K562 (cell line): ENCODE measurements around the gene TUBB1. TPM values are rescaled to one million over a fixed set of nuclear protein-coding genes. Genes with fewer than 3 reads are reported as not detected.

Experiments
- CCNT2 ChIP-seq: IDR thresholded peaks from 2 replicates; pipeline ENCODE4 v1.6.1; 2011; ENCODE audit warnings: borderline replicate concordance, low read depth, mild to moderate bottlenecking, moderate library complexity, mixed read lengths, low read length; ENCODE audit not compliant: insufficient read length; ENCODE audit errors: extremely low read depth
- NFYB ChIP-seq: IDR thresholded peaks from 2 replicates; pipeline ENCODE4 v1.6.1; 2011; ENCODE audit warnings: mild to moderate bottlenecking, moderate library complexity; ENCODE audit not compliant: insufficient read length; ENCODE audit errors: extremely low read depth
- PCBP2 ChIP-seq: fragments of 200-400 bp; formaldehyde crosslinking; IDR thresholded peaks from 2 replicates; pipeline ENCODE4 v1.6.1; 2018; ENCODE audit warnings: low read length, low read depth, mild to moderate bottlenecking, moderate library complexity; ENCODE audit not compliant: poor library complexity, severe bottlenecking
- PRPF4 ChIP-seq: fragments of 200-400 bp; formaldehyde crosslinking; IDR thresholded peaks from one replicate; pipeline ENCODE4 v1.6.1; 2017; ENCODE audit warnings: low read length, low read depth, mild to moderate bottlenecking; ENCODE audit not compliant: insufficient read depth, poor library complexity, severe bottlenecking
- RB1 ChIP-seq: fragments of 450-650 bp; IDR thresholded peaks from 2 replicates; pipeline ENCODE4 v1.6.1; 2017; ENCODE audit warnings: low read depth, mild to moderate bottlenecking
- RBM14 ChIP-seq: fragments of 200-400 bp; formaldehyde crosslinking; IDR thresholded peaks from 2 replicates; pipeline ENCODE4 v1.6.1; 2018; ENCODE audit warnings: low read depth, mild to moderate bottlenecking, low read length, moderate library complexity, borderline replicate concordance; ENCODE audit not compliant: insufficient read depth
- RFX7 ChIP-seq: fragments of 250-450 bp; sonication (Bioruptor Pico); IDR thresholded peaks from 2 replicates; pipeline ENCODE4 v1.5.1; 2021; ENCODE audit warnings: mild to moderate bottlenecking
- TRIM28 ChIP-seq: fragments of 450-650 bp; IDR thresholded peaks from 2 replicates; pipeline ENCODE4 v1.6.1; 2017
- ZBED1 ChIP-seq: IDR thresholded peaks from 2 replicates; pipeline ENCODE4 v1.6.1; 2014
- ZC3H8 ChIP-seq: fragments of 450-650 bp; IDR thresholded peaks from 2 replicates; pipeline ENCODE4 v1.6.1; 2017
- ZNF282 ChIP-seq: sonication (generic); formaldehyde crosslinking; IDR thresholded peaks from 2 replicates; pipeline ENCODE4 v1.8.1; 2023; ENCODE audit warnings: missing genetic modification reagents
- ZNF717 ChIP-seq: fragments of 250-450 bp; sonication (Bioruptor Pico); IDR thresholded peaks from 2 replicates; pipeline ENCODE4 v1.5.0; 2021
- ZNF764 ChIP-seq: fragments of 250-450 bp; sonication (Bioruptor Pico); IDR thresholded peaks from 2 replicates; pipeline ENCODE4 v1.4.0; 2020; ENCODE audit warnings: low read depth, mild to moderate bottlenecking, moderate library complexity
- ZNF830 ChIP-seq: fragments of 250-450 bp; sonication (Bioruptor Pico); IDR thresholded peaks from 2 replicates; pipeline ENCODE4 v1.5.0; 2021; ENCODE audit warnings: mild to moderate bottlenecking
- ZZZ3 ChIP-seq: fragments of 450-650 bp; IDR thresholded peaks from 2 replicates; pipeline ENCODE4 v1.6.1; 2016; ENCODE audit warnings: antibody characterized with exemption, mild to moderate bottlenecking, moderate library complexity
- polyA plus RNA-seq, 8 experiments: library from polyadenylated mRNA; depleted of rRNA in 4 of 8; stranded (reverse) in 5 of 8; unstranded in 3 of 8; fragments of >200 nt; fragmentation: Nextera tagmentation in 2 of 8; fragmentation: Illumina TruSeq in 1 of 8; extraction: Ambion mirVana in 2 of 8; extraction: Trizol in 1 of 8; gene quantifications; 2 replicates each; pipeline versions ENCODE4 v1.2.1 to v1.2.3, GENCODE V29; 2011 to 2014; ENCODE audit warnings: inconsistent platforms in 1 of 8, missing spikeins in 1 of 8
- total RNA-seq, 7 experiments: library from RNA; depleted of rRNA in 6 of 7; stranded (reverse); fragments of >200 nt in 6 of 7; fragmentation: Illumina TruSeq in 2 of 7; extraction: Trizol in 2 of 7; gene quantifications; 2 replicates each; pipeline versions ENCODE4 v1.2.1 to v1.2.3, GENCODE V29; 2011 to 2021; ENCODE audit warnings: low replicate concordance in 1 of 7
- TF ChIP-seq, protein P1 (sequence below): fragments of 450-650 bp; IDR thresholded peaks from one replicate; pipeline ENCODE4 v1.6.1; 2018; ENCODE audit warnings: mild to moderate bottlenecking, moderate library complexity; ENCODE audit not compliant: partially characterized antibody
- TF ChIP-seq, protein P2 (sequence below), 2 experiments: fragments of 450-650 bp in 1 of 2; IDR thresholded peaks; 2 replicates each; pipeline ENCODE4 v1.6.1; 2011 to 2017; ENCODE audit warnings: low read depth in 2 of 2, antibody characterized with exemption in 1 of 2, borderline replicate concordance in 1 of 2, low read length in 1 of 2, mild to moderate bottlenecking in 1 of 2, mixed read lengths in 1 of 2; ENCODE audit not compliant: control insufficient read depth in 1 of 2
- TF ChIP-seq, protein P3 (sequence below): fragments of 450-650 bp; formaldehyde crosslinking; IDR thresholded peaks from 2 replicates; pipeline ENCODE4 v1.4.0; 2020; ENCODE audit warnings: mild to moderate bottlenecking
- TF ChIP-seq, protein P4 (sequence below): fragments of 250-450 bp; sonication (Bioruptor Pico); IDR thresholded peaks from 2 replicates; pipeline ENCODE4 v1.8.0; 2022; ENCODE audit warnings: inconsistent platforms

The TUBB1 gene
- total and polyA plus RNA-seq, 9 of the 15 experiments (the other 6 are each of a cell fraction or from before 2014, with no cell fraction given): 1.5 to 3.9 (median 2.4) TPM

DNA sequence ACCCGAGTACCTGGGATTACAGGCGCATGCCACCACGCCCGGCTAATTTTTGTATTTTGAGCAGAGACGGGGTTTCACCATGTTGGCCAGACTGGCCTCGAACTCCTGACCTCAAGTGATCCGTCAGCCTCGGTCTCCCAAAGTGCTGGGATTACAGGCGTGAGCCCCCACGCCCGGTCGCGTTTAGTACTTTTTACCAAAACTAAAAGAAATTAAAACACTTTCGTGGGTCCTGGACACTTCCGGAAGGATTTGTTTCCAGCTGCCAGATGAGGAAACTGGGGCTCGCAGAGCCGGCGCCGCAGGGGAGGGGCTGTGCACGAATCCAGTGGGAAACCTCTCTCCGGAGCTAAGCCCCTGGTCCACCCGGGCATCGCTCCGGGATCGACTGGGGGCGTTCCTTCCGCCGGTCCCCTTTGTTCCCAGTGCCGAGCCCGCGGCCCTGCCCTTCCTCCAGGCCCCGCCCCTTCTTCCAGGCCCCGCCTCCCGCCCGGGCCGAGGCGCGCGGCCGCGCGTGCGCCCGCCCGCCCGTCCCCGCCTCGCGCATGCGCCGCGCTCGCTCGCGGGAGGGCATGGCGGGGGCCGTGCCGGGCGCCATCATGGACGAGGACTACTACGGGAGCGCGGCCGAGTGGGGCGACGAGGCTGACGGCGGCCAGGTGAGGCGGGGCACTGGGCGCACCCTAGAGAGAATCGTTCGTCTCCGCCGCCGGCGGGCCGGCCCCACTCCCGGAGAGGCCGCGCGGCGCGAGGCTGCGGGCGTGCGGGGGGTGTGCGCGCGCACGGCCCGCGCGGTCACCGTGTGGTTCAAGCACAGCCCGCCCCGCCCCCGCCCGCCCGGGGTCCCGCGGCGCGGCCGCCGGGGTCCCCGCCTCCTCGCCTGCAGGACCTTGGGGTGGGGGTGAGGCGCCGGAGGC, 38.3 kb upstream of the TUBB1 start, which contains the start of gene NELFCD (continued):
- TF ChIP-seq, protein P1, sequence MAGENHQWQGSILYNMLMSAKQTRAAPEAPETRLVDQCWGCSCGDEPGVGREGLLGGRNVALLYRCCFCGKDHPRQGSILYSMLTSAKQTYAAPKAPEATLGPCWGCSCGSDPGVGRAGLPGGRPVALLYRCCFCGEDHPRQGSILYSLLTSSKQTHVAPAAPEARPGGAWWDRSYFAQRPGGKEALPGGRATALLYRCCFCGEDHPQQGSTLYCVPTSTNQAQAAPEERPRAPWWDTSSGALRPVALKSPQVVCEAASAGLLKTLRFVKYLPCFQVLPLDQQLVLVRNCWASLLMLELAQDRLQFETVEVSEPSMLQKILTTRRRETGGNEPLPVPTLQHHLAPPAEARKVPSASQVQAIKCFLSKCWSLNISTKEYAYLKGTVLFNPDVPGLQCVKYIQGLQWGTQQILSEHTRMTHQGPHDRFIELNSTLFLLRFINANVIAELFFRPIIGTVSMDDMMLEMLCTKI: no peak
- TF ChIP-seq CCNT2 (peak; percentile 22), ZNF282 (CRISPR knock-in tag) (no peak), TRIM28 (no peak), ZNF764 (CRISPR knock-in tag) (no peak), ZZZ3 (no peak), PRPF4 (no peak), ZNF717 (no peak), RBM14 (no peak), RFX7 (no peak), ZC3H8 (no peak), ZNF830 (CRISPR knock-in tag) (no peak), RB1 (peak; percentile 91; the same call in 1 of the 2 replicates), NFYB (no peak), ZBED1 (no peak), PCBP2 (no peak)
- TF ChIP-seq, protein P2, sequence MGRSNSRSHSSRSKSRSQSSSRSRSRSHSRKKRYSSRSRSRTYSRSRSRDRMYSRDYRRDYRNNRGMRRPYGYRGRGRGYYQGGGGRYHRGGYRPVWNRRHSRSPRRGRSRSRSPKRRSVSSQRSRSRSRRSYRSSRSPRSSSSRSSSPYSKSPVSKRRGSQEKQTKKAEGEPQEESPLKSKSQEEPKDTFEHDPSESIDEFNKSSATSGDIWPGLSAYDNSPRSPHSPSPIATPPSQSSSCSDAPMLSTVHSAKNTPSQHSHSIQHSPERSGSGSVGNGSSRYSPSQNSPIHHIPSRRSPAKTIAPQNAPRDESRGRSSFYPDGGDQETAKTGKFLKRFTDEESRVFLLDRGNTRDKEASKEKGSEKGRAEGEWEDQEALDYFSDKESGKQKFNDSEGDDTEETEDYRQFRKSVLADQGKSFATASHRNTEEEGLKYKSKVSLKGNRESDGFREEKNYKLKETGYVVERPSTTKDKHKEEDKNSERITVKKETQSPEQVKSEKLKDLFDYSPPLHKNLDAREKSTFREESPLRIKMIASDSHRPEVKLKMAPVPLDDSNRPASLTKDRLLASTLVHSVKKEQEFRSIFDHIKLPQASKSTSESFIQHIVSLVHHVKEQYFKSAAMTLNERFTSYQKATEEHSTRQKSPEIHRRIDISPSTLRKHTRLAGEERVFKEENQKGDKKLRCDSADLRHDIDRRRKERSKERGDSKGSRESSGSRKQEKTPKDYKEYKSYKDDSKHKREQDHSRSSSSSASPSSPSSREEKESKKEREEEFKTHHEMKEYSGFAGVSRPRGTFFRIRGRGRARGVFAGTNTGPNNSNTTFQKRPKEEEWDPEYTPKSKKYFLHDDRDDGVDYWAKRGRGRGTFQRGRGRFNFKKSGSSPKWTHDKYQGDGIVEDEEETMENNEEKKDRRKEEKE (IDR thresholded peaks at IDR 0.05; ENCODE audit: borderline replicate concordance in 1 of 2, control insufficient read depth in 1 of 2, low read depth in 2 of 2, low read length in 1 of 2): no peak
- TF ChIP-seq, protein P3, sequence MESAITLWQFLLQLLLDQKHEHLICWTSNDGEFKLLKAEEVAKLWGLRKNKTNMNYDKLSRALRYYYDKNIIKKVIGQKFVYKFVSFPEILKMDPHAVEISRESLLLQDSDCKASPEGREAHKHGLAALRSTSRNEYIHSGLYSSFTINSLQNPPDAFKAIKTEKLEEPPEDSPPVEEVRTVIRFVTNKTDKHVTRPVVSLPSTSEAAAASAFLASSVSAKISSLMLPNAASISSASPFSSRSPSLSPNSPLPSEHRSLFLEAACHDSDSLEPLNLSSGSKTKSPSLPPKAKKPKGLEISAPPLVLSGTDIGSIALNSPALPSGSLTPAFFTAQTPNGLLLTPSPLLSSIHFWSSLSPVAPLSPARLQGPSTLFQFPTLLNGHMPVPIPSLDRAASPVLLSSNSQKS (CRISPR knock-in tag): no peak
- TF ChIP-seq, protein P4, sequence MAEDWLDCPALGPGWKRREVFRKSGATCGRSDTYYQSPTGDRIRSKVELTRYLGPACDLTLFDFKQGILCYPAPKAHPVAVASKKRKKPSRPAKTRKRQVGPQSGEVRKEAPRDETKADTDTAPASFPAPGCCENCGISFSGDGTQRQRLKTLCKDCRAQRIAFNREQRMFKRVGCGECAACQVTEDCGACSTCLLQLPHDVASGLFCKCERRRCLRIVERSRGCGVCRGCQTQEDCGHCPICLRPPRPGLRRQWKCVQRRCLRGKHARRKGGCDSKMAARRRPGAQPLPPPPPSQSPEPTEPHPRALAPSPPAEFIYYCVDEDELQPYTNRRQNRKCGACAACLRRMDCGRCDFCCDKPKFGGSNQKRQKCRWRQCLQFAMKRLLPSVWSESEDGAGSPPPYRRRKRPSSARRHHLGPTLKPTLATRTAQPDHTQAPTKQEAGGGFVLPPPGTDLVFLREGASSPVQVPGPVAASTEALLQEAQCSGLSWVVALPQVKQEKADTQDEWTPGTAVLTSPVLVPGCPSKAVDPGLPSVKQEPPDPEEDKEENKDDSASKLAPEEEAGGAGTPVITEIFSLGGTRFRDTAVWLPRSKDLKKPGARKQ (CRISPR knock-in tag): no peak
